ENCODE results near the gene GPAT2. TPM values are rescaled to one million over a fixed set of nuclear protein-coding genes. Genes with fewer than 3 reads are reported as not detected.
"Not testable (repeated sequence)": the region's sequence is repeated elsewhere in the genome, so short reads cannot be mapped to it uniquely, and the experiment has no call there.

The GPAT2 gene
- total and polyA plus RNA-seq, 2 of the 8 experiments (the other 6 are each of a cell fraction or from before 2014, with no cell fraction given): 0.26 to 0.63 TPM

DNA sequence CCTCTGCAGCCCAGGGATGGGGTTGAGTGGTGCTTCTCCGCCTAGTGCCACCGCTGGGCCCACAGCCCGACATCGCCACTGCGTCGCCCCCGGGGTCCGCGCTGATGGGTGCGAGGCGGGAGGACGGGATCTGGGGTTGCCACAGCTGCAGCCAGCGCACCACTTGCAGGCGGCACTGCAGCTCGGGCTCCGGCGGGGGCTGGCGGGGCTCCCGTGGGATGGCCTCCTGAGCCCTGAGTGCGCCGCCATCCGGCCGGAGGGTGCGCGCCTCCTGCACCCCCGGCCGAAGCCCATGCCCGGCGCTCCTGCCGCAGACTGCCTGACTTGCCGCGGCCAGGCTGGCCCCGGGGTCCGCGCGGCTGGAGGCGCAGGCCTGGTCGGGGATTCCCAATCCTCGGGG lies 42.6 kb downstream of the GPAT2 start:
- ChIA-PET CTCF (ENCODE audit: partially characterized antibody) (interaction anchor here (0.8 to 3.6 kb wide), 20 partner anchors 8 to 275 kb away, joined by 3 to 32 read pairs (median 3); partner anchors contain the start of gene ASTL), POLR2A (ENCODE audit: partially characterized antibody) (interaction anchor here (1.0 to 1.7 kb wide), 4 partner anchors 18 to 344 kb away, joined by 3 to 5 read pairs (median 4); partner anchors contain the start of genes ADRA2B and NCAPH)
- H3K23ac ChIP-seq (ENCODE audit: insufficient read length); H2BK15ac ChIP-seq (ENCODE audit: low read length); H3K36me3 ChIP-seq (ENCODE audit: control insufficient read depth in 2 of 4, insufficient read depth in 4 of 4, low read length in 3 of 4); H3K14ac ChIP-seq (ENCODE audit: insufficient read length); H3K18ac ChIP-seq (ENCODE audit: extremely low read depth, low read length); H3K56ac ChIP-seq (replicated peaks; ENCODE audit: insufficient read length, low read depth, low read length); H4K91ac ChIP-seq (replicated peaks; ENCODE audit: insufficient read length, low read length); H3K27me3 ChIP-seq (replicated peaks in 1 of 4; ENCODE audit: control insufficient read depth in 3 of 4, extremely low read depth in 1 of 4, insufficient read depth in 3 of 4, low read length in 3 of 4); DNase-seq (ENCODE audit: low read depth in 1 of 2, low spot score in 2 of 2); H2BK120ac ChIP-seq (replicated peaks; ENCODE audit: low read depth, low read length); H4K5ac ChIP-seq (ENCODE audit: insufficient read length, low read depth, low read length); H4K8ac ChIP-seq (ENCODE audit: extremely low read depth, insufficient read depth, low read length); H3K4me1 ChIP-seq (replicated peaks in 1 of 4; ENCODE audit: control insufficient read depth in 3 of 4, insufficient read depth in 4 of 4, low read length in 3 of 4); H3K4ac ChIP-seq (replicated peaks; ENCODE audit: insufficient read length, low read depth, low read length); H3K27ac ChIP-seq (ENCODE audit: low read depth, low read length); H3K79me2 ChIP-seq (ENCODE audit: control insufficient read depth in 1 of 2, insufficient read depth in 2 of 2, low read length in 2 of 2); H2BK12ac ChIP-seq (ENCODE audit: low read depth, low read length); H2AFZ ChIP-seq (ENCODE audit: low read length); H3K23me2 ChIP-seq (ENCODE audit: low read depth, low read length); H2AK5ac ChIP-seq (ENCODE audit: low read depth, low read length); H2BK5ac ChIP-seq (ENCODE audit: low read depth, low read length); H3K79me1 ChIP-seq (ENCODE audit: low read depth, low read length); H4K20me1 ChIP-seq (replicated peaks in 1 of 2; ENCODE audit: control insufficient read depth in 1 of 2, insufficient read depth in 2 of 2, low read length in 2 of 2); H3K9me3 ChIP-seq (ENCODE audit: insufficient read depth in 2 of 2, low read depth in 1 of 2, low read length in 1 of 2); FAIRE-seq; H2BK20ac ChIP-seq (ENCODE audit: low read length): not testable (repeated sequence)
- Histone ChIP-seq H3K9ac (replicated peaks in 1 of 4; ENCODE audit: extremely low read depth in 1 of 4, low read depth in 3 of 4, low read length in 3 of 4) (peak overlapping the region in 1 of 4 experiments; percentile 37; a peak in 1 of 7 replicates), H3K4me3 (ENCODE audit: extremely low read depth in 1 of 4, insufficient read depth in 2 of 4, low read depth in 3 of 4, low read length in 4 of 4) (peak overlapping the region; percentile 40 to 77 (median 50)), H3K4me2 (ENCODE audit: insufficient read depth in 1 of 2, low read depth in 2 of 2, low read length in 2 of 2) (peak overlapping the region; percentile 73 to 85)
- peak; percentile 83 for TF ChIP-seq KDM4A (IDR thresholded peaks at IDR 0.05; ENCODE audit: low read depth, low read length, severe bottlenecking)
- peak; percentile 38 for TF ChIP-seq ASH2L (IDR thresholded peaks at IDR 0.05; ENCODE audit: low read length)
- no CpG with 5 or more reads among the region's 39 CpGs for WGBS, 2 experiments (ENCODE audit: extremely low coverage in 1 of 2, insufficient coverage in 1 of 2, insufficient read length in 1 of 2, insufficient replicate concordance in 2 of 2, low coverage in 1 of 2, low lambda C conversion rate in 2 of 2, missing lambda C conversion rate in 1 of 2)
